Ascending aorta (tissue), 2 donors: Measurements from ENCODE around the gene NDUFA11. TPM values are rescaled to one million over a fixed set of nuclear protein-coding genes. Genes with fewer than 3 reads are reported as not detected.

Experiments used
- DNase-seq, 2 donors: peaks; one replicate each; pipeline ENCODE4 v3.0.0-alpha.2; 2019; ENCODE audit warnings: low spot score in 2 of 2
- H3K27ac ChIP-seq, 2 donors: fragments of 200-600 bp; sonication (generic); one replicate each; pipeline ENCODE4 v1.5.1; 2016 to 2017; ENCODE audit warnings: mild to moderate bottlenecking in 1 of 2
- H3K27me3 ChIP-seq: fragments of 200-600 bp; sonication (generic); one replicate; pipeline ENCODE4 v1.5.1; 2017
- H3K36me3 ChIP-seq, 2 donors: fragments of 200-600 bp; sonication (generic); one replicate each; pipeline ENCODE4 v1.5.1; 2016
- H3K4me1 ChIP-seq, 2 donors: fragments of 200-600 bp; sonication (generic); one replicate each; pipeline ENCODE4 v1.5.1; 2016 to 2017; ENCODE audit warnings: mild to moderate bottlenecking in 1 of 2
- H3K4me3 ChIP-seq, 2 donors: fragments of 200-600 bp; sonication (generic); one replicate each; pipeline ENCODE4 v1.5.1; 2016 to 2017; ENCODE audit warnings: mild to moderate bottlenecking in 1 of 2
- H3K9me3 ChIP-seq, 2 donors: fragments of 200-600 bp; sonication (generic); one replicate each; pipeline ENCODE4 v1.5.1; 2016
- intact Hi-C: fragments of 100-400 bp; cut with DNase I; formaldehyde crosslinking; loops from one replicate; pipeline ENCODE4 v1.15.1; 2023
- total RNA-seq: library from RNA; depleted of rRNA; stranded (reverse); fragments of >200 nt; gene quantifications from one replicate; pipeline ENCODE4 v1.1.0, GENCODE V29; 2016
- TF ChIP-seq, protein P1 (sequence below), 3 experiments: fragments of 200-600 bp in 2 of 3; fragments of 450-650 bp in 1 of 3; sonication (generic) in 2 of 3; IDR thresholded peaks; one replicate each; pipeline ENCODE4 v1.5.1; 2016 to 2019; ENCODE audit warnings: antibody characterized with exemption in 3 of 3, mild to moderate bottlenecking in 1 of 3, moderate library complexity in 1 of 3

The NDUFA11 gene
- total RNA-seq, 1 donor from 2014 or later, result 205 TPM

DNA sequence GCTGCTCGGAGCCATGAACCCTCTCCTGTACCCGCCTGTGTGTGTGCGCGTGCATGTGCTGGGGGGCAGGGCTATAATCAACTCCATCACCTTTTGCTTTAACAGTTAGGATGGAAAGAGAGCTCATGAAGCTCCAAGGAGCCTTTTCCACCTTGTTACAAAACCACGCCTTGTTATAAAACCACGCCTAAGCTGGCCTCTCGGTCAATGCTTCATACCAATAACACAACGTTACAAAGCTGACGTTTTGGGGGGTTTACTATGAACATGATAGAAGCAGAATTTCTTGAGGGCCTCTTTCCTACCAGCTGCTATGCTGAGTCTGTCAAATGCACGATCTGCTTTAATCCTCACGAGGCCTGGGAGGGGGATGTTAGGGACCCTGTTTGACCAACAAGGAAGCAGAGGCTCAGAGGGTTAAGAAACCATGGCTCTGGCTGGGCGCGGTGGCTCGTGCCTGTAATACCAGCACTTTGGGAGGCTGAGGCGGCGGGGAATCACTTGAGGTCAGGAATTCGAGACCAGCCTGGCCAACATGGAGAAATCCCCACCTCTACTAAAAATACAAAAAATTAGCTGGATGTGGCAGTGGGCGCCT is 22.3 kb upstream of the NDUFA11 start:
- peaks cover 91 to 100% of the 10 kb centered on the region in 2 donors for H3K36me3 ChIP-seq
- TF ChIP-seq, protein P1, sequence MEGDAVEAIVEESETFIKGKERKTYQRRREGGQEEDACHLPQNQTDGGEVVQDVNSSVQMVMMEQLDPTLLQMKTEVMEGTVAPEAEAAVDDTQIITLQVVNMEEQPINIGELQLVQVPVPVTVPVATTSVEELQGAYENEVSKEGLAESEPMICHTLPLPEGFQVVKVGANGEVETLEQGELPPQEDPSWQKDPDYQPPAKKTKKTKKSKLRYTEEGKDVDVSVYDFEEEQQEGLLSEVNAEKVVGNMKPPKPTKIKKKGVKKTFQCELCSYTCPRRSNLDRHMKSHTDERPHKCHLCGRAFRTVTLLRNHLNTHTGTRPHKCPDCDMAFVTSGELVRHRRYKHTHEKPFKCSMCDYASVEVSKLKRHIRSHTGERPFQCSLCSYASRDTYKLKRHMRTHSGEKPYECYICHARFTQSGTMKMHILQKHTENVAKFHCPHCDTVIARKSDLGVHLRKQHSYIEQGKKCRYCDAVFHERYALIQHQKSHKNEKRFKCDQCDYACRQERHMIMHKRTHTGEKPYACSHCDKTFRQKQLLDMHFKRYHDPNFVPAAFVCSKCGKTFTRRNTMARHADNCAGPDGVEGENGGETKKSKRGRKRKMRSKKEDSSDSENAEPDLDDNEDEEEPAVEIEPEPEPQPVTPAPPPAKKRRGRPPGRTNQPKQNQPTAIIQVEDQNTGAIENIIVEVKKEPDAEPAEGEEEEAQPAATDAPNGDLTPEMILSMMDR (IDR thresholded peaks at IDR 0.05), result no peak
- H3K4me1 ChIP-seq, result peaks cover 0 to 14% of the 10 kb centered on the region in 2 donors
- H3K9me3 ChIP-seq, result no peaks in the 10 kb centered on the region
- peak overlapping the region; percentile 41 to 70 for H3K27ac ChIP-seq
- intact Hi-C loops, result no loop called here
- no peaks in the 10 kb centered on the region for H3K27me3 ChIP-seq
- no peak for DNase-seq
- no peak overlapping the region for H3K4me3 ChIP-seq

DNA sequence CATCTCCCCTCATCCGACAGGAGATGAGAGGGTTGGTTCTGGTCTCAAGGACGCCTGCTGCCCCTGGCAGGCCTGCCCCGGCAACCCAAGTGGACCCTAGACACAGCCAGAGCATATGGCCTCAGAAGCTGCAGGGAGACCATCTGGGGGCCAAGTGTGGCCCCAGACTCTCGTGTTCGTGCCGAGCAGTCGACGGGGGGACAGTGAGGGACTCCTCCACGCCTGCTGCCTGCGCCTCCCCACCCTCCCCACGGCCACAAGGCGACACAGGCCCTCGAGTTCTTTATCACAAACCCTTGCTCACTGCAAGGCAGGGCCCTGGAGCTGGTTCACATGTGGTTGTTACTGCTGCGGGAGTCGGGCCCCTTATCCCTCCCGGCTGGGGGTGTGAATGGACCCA is 19.8 kb upstream of the NDUFA11 start:
- intact Hi-C loops, result no loop called here
- TF ChIP-seq, protein P1 (IDR thresholded peaks at IDR 0.05), result no peak
- no peaks in the 10 kb centered on the region for H3K27me3 ChIP-seq
- no peak overlapping the region for H3K4me3 ChIP-seq
- no peak overlapping the region for H3K27ac ChIP-seq
- no peak for DNase-seq
- peaks cover 94 to 100% of the 10 kb centered on the region in 2 donors for H3K36me3 ChIP-seq
- H3K4me1 ChIP-seq, result peaks cover 0 to 14% of the 10 kb centered on the region in 2 donors
- no peaks in the 10 kb centered on the region for H3K9me3 ChIP-seq

DNA sequence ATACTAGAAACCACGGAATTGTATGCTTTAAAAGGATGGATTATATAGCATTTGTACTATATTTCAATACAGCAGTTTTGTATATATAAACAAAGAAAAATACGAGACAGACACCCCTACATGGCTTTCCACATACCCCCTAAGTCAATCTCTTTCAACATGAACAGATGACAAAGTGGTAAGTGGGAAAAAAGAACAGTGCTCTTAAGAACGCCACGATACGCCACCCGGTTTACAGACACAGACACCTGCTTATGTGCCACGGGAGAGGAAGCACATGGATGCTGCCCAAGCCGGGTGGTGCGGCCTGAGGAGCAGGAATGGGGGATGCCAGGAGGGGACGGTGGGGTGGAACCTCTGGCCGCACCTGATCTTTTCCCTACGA is 18.6 kb upstream of the NDUFA11 start:
- no peak overlapping the region for H3K4me3 ChIP-seq
- no peaks in the 10 kb centered on the region for H3K9me3 ChIP-seq
- no peak for DNase-seq
- TF ChIP-seq, protein P1 (IDR thresholded peaks at IDR 0.05), result no peak
- H3K4me1 ChIP-seq, result peaks cover 0 to 10% of the 10 kb centered on the region in 2 donors
- intact Hi-C loops, result no loop called here
- no peaks in the 10 kb centered on the region for H3K27me3 ChIP-seq
- peaks cover 95 to 100% of the 10 kb centered on the region in 2 donors for H3K36me3 ChIP-seq
- no peak overlapping the region for H3K27ac ChIP-seq

DNA sequence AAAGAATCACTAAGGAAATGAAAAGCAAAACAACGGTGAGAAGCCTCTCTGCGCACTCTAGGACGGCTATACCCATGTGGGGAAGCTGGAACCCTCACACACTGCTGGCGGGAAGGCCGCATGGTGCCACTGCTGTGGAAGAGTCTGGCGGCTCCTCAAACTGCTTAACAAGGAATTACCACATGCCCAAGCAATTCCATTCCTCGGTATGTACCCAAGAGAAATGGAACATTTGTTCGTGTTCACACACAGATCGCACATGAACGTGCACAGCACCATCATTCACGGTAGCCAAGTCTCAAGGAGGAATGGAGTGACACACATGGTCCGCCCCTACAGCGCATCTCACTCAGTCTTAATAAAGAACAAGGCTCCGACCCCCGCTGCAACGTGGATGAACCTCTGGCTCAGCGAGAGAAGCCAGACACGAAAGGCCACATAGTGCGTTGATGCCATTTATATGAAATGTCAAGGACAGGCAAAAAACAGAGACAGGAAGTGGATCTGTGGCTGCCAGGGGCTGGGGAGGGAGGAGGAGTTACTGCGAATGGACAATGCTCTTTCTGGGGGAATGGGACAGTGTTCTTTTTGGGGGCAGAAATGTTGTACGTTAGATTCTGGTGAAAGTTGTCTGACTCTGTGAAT is 18.0 kb upstream of the NDUFA11 start:
- Histone ChIP-seq H3K36me3 (peaks cover 95 to 100% of the 10 kb centered on the region in 2 donors), H3K27ac (no peak overlapping the region)

DNA sequence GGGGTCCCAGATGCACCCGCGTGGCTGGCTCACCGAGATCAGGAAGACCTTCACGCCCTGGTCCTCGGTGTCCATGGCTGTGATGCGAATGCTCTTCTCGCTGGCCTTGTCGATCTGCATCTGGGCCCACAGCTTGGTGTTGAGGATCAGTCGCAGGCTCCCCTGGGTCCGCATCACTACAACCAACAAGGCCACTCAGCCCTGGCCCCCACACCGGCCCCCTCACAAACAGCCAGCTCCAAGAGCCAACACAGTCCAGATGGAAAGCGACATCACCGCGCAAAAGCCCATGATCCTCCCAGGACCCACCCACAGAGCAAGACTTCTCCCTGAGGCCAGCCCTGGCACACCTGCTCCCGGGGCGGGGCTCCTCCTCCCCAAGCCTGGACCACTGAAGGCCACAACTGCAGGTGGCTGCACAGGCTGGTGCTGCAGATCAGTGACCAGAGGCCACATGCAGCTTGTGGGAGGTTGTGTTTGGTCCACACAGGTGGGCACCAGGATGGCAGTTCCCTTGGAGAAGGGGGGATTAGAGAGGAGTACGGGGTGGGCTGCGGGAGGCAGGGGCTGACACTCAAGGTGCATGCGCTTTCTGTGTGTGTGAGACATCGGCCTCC is 15.0 kb upstream of the NDUFA11 start:
- H3K4me1 ChIP-seq, result peaks cover 0 to 4% of the 10 kb centered on the region in 2 donors
- intact Hi-C loops, result no loop called here
- TF ChIP-seq, protein P1 (IDR thresholded peaks at IDR 0.05), result no peak
- H3K27ac ChIP-seq, result no peak overlapping the region
- peaks cover 74 to 89% of the 10 kb centered on the region in 2 donors for H3K36me3 ChIP-seq
- no peak overlapping the region for H3K4me3 ChIP-seq
- no peaks in the 10 kb centered on the region for H3K27me3 ChIP-seq
- no peak for DNase-seq
- no peaks in the 10 kb centered on the region for H3K9me3 ChIP-seq

More for the DNA sequence above, 18.0 kb upstream of the NDUFA11 start:
- Histone ChIP-seq H3K27me3 (no peaks in the 10 kb centered on the region), H3K9me3 (no peaks in the 10 kb centered on the region), H3K4me1 (peaks cover 0 to 6% of the 10 kb centered on the region in 2 donors), H3K4me3 (no peak overlapping the region)
- intact Hi-C loops, result no loop called here
- TF ChIP-seq, protein P1 (IDR thresholded peaks at IDR 0.05), result no peak
- DNase-seq, result no peak
